ENCODE measurements around the gene NADSYN1.
"Not testable (repeated sequence)": the region's sequence is repeated elsewhere in the genome, so short reads cannot be mapped to it uniquely, and the experiment has no call there.

NADSYN1 gene

DNA sequence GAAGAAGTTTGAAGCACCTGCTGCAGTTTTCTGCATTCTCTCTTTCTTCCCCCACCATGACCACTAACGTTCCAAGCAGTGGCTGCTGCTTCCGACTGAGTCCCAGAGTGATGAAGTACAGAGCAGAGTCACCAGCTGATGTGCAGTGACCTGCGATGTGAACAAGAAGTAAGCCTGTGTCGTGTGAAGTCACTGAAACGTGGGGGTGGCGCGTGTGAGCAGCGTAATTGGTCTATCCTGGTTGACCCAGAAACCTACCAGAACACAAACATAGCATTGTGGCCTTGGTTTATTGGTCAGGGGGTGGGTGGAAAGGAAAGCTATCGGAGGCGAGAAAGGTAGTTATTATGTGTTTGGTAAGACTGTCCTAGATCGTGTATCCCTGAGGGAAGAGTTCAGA lies 77.6 kb downstream of the NADSYN1 start:
- DNase-seq: no peak

DNA sequence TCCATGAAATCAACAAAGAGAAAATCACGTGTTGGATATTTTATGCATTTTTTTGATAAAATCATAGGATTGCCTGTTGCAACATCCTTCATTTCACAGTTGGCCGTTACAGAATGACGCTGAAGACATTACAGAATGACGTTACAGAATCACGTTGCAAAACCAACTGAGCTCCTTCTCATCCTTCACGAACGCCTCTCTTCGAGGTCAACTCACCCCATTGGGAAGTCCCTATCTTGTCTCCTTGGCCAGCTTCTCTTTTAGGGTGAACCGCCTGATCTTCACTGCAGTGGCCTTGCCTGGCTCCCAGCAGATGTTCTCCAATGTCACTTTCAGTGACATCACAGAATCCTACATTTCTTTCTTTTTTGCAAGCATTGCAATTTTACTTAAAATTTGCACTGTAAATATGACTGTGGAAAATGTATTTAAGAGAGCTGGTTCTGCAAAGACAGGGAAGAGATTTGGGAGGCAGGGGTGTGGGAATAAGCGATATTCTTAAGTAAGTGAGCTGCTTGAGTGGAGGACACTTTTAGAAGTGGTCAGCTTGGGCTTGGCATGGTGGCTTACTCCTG lies 79.1 kb downstream of the NADSYN1 start:
- DNase-seq: no peak

DNA sequence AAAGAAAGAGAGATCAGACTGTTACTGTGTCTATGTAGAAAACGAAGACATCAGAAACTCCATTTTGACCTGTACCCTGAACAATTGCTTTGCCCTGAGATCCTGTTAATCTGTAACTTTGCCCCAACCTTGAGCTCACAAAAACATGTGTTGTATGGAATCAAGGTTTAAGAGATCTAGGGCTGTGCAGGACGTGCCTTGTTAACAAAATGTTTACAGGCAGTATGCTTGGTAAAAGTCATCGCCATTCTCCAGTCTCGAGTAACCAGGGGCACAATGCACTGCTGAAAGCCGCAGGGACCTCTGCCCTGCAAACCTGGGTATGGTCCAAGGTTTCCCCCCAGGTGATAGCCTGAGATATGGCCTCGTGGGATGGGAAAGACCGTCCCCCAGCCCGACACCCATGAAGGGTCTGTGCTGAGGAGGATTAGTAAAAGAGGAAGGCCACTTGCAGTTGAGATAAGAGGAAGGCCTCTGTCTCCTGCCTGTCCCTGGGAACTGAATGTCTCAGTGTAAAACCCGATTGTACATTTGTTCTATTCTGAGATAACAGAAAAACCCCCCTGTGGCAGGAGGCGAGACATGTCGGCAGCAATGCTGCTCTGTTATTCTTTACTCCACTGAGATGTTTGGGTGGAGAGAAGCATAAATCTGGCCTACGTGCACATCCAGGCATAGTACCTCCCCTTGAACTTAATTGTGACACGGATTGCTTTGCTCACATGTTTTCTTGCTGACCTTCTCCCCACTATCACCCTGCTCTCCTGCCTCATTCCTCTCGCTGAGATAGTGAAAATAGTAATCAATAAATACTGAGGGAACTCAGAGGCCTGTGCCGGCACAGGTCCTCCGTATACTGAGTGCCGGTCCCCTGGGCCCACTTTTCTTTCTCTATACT lies 82.0 kb downstream of the NADSYN1 start:
- not testable (repeated sequence) for DNase-seq

DNA sequence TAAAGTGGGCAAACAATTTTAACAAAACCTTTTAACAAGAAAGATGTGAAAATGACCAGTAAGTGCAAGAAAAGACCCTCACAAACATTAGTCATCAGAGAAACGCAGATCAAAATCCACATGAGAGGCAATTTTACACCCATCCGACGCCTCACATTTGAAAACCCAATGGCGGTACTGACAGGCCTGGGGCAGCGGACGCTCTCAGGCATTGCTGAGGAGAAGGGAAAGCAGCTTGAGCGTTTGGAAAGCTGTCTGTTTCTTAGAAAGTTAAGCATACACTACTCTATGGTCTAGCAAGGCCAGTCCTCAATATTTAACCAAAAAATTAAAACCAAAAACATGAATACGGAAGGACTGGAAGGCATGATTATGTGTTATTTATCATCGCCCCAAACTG lies 82.8 kb downstream of the NADSYN1 start:
- no peak for DNase-seq

DNA sequence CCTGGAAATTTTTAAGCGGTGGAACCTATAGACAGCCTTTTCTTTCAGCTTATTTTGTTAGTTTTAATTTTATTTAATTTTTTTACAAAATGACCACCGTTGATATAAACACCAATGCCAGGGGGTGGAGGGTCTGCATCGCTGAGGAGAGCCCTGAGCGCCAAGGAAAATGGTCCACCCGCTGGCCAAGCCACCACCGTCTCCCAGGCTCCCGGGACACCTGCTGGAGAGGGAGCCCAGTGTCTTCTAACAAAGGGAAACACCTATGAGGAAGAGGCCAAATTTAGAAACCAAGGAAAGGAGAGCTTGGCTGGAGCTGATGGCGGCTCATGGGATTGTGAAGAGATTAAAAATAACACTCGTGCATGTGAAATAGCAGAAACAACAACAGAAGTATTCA lies 84.5 kb downstream of the NADSYN1 start:
- no peak for DNase-seq

DNA sequence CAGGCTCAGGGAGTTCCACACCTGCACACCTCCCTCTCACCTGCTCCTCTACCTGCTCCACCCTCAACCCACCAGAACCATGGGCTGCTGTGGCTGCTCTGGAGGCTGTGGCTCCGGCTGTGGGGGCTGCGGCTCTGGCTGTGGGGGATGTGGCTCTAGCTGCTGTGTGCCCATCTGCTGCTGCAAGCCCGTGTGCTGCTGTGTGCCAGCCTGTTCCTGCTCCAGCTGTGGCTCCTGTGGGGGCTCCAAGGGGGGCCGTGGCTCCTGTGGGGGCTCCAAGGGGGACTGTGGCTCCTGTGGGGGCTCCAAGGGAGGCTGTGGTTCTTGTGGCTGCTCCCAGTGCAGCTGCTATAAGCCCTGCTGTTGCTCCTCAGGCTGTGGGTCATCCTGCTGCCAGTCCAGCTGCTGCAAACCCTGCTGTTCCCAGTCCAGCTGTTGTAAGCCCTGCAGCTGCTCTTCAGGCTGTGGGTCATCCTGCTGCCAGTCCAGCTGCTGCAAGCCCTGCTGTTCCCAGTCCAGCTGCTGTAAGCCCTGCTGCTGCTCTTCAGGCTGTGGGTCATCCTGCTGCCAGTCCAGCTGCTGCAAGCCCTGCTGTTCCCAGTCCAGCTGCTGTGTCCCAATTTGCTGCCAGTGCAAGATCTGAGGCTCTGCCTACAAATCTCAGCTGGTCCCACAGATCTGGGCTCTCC lies 85.1 kb downstream of the NADSYN1 start, which contains the start of gene KRTAP5-8:
Gene KRTAP5-8, plus strand, starts transcription at position 49 of the 689 bp plus-strand sequence. Its CDS starts 31 bp downstream, at position 80.
- DNase-seq: not testable (repeated sequence)

DNA sequence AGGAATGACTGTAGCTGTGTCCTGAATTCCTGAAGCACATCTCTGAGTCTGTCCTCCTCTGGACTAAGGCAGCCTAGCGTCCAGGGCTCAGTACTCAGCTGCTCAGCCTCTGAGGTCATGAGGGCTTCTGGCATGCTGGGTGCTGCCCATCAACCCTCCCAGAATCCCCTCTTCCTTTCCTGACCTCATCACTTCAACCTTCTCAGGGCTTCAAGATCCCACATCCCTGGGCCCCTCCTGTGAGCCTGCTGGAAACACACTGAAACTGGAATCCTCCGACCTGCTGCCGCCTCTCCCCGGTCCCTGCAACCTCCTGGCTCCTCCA lies 85.6 kb downstream of the NADSYN1 start:
- DNase-seq: no peak

DNA sequence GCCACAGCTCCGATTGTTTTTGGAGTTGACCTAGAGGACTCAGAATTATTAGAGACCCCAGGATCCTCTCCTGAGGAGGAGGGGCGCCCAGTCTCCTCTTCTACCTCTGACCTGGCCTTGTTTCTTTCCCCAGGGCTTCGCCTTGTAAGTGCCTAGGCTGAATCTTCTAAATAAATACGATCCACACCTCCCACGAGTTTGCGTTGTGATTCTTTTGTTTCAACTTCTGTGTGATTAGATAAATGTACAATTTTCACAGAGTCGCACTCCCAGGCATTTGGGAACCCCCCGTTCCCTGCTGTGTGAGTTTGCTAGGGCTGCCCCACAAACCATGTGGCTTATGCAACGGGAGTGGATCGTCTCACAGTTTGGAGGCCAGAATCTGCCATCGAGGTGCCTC lies 86.0 kb downstream of the NADSYN1 start:
- no peak for DNase-seq

DNA sequence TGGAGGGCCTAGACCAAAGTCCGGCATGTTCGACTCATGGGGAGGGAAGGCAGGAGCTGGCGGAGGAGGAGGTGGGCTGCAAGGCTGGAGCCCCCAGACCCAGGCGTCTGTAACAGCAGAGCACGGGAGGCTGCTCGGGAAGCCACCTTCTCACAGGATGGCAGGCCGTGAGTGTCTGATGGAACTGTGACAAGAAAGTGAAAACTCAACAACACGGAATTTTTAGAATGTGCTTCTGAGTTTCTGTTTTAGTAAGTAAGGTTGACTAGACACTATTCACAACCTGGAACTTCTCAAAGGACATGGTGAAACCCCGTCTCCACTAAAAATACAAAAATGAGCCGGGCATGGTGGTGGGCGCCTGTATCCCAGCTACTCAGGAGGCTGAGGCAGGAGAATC lies 87.0 kb downstream of the NADSYN1 start:
- DNase-seq: not testable (repeated sequence)

DNA sequence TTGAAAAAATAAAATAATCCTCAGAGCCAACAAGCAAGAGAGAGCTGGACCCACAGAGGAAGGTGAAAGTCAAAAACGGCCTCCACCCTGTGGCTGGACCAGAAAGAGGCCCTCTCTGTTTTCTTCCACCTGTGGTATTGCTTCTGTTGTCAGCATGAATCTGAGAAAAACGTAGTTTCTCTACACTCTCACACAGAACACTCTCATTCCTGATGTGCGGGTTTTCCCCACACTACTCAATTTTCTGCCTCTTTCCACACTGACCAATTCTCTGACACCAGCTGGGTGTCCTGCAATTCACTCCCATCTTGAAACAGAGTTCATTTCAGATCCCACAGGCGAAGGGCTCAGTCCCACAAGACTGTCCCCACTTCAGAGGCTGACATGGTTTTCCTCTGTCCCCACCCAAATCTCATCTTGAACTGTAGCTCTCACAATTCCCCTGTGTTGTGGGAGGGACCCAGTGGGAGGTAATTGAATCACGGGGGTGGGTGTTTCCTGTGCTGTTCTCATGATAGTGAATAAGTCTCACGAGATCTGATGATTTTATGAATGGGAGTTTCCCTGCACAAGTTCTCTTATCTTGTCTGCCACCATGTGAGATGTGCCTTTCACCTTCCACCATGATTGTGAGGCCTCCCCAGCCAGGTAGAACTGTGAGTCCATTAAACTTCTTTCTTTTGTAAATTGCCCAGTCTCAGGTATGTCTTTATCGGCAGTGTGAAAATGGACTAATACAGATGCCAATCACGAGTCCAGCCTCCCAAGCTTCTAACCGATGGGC lies 87.7 kb downstream of the NADSYN1 start:
- not testable (repeated sequence) for DNase-seq

DNA sequence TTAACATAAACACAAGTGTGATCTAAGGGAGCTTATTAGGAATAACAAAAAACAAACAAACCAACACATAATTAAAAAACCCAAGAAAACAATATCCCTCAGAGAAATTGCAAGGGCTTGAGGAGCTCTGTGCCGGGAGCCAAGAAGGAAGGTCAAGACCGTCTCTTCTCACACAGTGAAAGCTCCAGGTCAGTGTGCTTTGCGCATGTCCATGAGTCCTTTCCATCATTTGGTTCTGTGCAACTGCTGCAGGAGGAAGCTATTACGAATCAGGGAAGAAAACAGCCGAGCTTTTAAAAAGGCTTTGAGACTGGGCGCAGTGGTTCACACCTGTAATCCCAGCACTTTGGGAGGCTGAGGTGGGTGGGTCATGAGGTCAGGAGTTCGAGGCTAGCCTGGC lies 89.4 kb downstream of the NADSYN1 start:
- no peak for DNase-seq

DNA sequence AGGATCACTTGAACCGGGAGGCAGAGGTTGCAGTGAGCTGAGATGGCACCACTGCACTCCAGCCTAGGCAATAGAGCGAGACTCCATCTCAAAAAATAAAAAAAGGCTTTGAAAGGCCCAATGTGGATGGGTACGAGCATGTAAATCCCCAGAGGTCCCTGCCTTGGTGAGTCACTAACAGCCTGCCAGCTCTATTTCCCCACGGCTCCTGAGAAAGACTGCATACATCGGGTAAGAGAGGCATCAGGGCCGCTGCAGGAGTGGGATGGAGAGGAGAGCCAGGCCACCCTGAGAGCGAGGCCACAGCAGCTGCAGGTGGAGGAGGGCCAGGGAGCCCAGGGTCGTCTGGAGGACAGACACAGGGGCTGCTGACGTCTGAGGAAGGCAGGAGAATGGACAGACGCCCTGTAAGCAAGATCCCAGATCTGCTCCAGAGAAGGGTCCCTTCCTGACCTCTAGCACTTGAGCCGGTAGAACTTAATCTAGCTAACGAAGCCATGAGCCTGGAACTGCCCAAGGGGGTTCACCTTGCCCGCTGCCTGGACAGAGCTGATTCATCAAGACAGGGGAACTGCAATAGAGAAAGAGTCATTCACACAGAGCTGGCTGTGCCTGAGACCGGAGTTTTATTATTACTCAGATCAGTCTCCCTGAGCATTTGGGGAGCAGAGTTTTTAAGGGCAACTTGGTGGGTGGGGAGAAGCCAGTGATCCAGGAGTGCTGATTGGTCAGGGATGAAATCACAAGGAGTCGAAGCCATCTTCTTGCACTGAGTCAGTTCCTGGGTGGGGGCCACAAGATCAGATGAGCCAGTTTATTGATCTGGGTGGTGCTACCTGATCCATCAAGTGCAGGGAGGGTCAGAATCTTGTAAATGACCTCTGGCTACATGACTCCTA lies 90.1 kb downstream of the NADSYN1 start:
- DNase-seq: no peak

DNA sequence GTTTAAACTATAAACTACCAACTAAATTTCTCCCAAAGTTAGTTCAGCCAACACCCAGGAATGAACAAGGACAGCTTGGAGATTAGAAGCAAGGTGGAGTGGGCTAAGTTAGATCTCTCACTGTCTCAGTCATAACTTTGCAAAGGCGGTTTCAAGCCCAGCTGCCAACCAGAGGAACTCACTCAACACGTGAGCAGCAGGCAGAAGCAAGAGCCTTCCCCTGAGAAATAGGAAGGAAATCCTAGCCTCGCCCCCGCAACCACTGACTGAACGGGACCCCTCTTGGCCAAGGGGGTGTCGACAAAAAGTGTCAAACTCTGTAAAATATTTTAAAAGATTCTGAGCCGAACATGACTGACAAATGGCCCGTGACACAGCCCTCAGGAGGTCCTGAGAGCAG lies 90.9 kb downstream of the NADSYN1 start:
- no peak for DNase-seq

DNA sequence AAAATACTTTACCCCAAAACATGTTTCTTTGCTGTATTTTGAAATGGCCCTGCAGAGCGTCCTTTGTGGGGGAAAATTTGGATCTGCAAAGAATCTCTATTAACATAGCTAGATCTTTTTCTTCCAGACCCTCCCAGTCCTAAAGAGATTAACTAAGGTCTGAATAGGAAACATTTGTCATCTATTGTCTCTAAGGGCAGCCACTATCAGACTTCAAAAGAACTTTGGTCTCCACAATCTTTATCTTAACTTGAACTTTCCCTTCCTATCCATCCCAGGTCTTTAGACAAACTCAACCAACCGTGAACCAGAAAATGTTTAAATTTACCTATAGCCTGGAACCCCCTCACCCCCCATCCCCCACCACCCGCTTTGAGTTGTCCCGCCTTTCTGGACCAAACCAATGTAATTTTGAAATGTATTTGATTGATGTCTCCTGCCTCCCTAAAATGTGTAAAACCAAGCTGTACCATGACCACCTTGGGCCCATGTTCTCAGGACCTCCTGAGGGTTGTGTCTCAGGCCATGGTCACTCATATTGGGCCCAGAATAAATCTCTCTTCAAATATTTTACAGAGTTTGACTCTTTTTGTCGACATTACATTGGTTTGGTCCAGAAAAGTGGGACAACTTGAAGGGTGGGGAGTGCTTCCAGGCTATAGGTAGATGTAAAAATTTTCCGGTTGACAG lies 91.7 kb downstream of the NADSYN1 start:
- DNase-seq: no peak

DNA sequence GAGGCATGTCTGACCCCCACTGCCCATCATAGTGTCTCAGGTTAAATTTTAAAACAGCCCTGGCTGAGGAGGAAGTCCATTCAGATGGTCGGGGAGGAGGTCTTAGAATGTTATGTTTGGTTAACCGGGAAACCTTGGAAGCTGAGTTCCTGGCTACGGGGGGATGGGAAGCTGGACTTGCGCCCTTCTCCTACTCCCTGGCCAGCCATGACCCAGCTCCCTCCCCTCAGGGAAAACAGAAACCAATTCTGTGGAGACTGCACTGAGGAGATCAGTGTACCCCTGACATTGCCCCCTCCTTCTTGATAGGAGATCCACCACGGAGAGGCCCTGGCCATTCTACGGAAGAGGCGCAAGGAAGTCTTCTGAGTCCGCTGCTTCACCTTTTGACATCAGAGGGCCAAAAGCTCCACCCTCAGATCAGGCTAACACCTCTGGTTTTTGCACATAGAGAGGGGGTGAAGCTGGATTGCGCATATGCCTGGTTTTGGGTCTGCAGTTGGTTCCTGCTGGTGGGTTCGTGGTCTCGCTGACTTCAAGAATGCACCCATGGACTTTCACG lies 92.5 kb downstream of the NADSYN1 start:
- no peak for DNase-seq

DNA sequence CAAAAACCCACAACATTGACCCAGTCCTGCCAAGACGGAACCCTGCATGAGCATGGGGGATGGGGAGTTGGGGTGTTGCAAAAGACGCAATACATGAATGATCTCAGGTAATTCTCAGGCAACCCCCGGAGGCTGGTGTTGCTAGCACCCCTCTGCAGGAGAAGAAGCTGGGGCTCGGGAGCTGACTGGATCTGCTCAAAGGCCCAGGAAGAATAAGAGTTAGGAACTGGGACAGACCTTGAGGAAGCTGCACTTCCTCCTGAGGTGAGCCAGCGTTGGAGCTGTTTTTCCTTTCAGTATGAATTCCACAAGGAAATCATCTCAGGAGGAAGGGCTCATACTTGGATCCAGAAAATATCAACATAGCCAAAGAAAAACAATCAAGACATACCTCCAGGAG lies 95.1 kb downstream of the NADSYN1 start, which contains the start of gene KRTAP5-9:
Gene KRTAP5-9, plus strand, starts transcription at position 301 of the 400 bp plus-strand sequence. CDS start 238 bp downstream, outside the sequence.
- no peak for DNase-seq

DNA sequence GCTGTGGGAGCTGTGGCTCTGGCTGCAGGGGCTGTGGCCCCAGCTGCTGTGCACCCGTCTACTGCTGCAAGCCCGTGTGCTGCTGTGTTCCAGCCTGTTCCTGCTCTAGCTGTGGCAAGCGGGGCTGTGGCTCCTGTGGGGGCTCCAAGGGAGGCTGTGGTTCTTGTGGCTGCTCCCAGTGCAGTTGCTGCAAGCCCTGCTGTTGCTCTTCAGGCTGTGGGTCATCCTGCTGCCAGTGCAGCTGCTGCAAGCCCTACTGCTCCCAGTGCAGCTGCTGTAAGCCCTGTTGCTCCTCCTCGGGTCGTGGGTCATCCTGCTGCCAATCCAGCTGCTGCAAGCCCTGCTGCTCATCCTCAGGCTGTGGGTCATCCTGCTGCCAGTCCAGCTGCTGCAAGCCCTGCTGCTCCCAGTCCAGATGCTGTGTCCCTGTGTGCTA lies 95.7 kb downstream of the NADSYN1 start:
- no peak for DNase-seq

All from activated effector memory CD4-positive, alpha-beta T cell treated with Interleukin-2 at 50 U/mL for 16 hours (primary cell).